ENCODE results near the gene MAGEF1.

DNA sequence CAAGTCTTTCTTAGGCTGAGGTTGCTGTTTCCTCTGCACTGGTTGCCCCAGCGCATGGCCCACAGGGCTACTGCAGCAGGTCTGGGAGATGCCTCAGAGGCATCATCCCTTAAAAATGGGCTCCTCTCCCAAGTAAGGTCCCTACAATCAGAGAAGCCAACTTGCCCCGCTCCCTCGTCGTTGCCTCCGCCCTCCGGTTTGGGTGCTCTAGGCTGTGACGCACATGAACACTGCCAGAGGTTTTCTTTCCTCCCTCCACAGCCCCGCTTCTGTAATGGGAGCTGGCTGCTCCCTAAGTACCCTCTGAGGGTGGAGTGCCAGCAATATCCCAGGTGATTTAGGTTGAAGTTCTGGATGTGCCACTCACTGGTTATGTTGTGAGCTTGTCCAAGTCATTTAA is 14.0 kb downstream of the MAGEF1 start:
- TF ChIP-seq, protein P1, sequence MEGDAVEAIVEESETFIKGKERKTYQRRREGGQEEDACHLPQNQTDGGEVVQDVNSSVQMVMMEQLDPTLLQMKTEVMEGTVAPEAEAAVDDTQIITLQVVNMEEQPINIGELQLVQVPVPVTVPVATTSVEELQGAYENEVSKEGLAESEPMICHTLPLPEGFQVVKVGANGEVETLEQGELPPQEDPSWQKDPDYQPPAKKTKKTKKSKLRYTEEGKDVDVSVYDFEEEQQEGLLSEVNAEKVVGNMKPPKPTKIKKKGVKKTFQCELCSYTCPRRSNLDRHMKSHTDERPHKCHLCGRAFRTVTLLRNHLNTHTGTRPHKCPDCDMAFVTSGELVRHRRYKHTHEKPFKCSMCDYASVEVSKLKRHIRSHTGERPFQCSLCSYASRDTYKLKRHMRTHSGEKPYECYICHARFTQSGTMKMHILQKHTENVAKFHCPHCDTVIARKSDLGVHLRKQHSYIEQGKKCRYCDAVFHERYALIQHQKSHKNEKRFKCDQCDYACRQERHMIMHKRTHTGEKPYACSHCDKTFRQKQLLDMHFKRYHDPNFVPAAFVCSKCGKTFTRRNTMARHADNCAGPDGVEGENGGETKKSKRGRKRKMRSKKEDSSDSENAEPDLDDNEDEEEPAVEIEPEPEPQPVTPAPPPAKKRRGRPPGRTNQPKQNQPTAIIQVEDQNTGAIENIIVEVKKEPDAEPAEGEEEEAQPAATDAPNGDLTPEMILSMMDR (IDR thresholded peaks at IDR 0.05 in 8 of 11, conservative IDR thresholded peaks at IDR 0.05 in 3 of 11) = no peak
- no peak for TF ChIP-seq POLR2A (IDR thresholded peaks at IDR 0.05)
